Femur (tissue), 1 donor: Measurements from ENCODE around the gene PHF19.

Source experiments
- DNase-seq: peaks from one replicate; pipeline ENCODE4 v3.0.0-alpha.2; 2017

The PHF19 gene

GRCh38 chr9:120913647-120914264, 36.8 kb upstream of the PHF19 start:
- DNase-seq: no peak

DNA sequence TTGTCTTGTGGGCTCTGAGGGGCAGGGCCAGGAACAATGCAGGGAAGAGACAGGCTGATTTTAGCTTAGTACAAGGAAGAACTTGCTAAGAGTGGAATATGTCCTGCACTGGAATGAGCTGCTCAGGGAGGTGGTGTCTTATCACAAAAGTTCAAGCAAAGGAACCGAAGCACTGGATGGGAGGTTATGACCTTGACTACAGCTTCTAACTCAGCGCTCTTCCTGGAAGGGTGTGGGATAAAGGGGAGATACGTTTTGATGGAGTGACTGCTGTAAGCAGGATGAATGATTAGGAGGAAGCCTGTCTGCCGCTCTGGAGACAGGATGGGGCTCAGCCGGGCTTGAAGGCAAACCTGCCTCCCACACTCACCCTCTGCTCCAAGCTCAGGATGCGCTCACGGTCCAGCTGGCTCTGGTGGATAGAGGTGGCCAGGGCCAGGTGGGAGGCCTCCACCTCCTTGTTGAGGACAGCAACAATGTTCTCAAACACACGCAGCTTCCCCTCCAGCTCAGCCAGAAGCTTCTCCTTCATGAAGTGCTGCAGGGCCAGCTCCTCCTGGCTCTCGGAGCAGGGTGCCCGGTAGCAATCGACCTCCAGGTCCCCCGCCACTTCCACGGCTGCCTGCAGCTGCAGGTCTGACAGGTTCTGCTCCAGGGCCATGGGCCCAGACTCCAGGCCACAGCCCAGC, 36.1 kb upstream of the PHF19 start:
- DNase-seq: no peak

DNA sequence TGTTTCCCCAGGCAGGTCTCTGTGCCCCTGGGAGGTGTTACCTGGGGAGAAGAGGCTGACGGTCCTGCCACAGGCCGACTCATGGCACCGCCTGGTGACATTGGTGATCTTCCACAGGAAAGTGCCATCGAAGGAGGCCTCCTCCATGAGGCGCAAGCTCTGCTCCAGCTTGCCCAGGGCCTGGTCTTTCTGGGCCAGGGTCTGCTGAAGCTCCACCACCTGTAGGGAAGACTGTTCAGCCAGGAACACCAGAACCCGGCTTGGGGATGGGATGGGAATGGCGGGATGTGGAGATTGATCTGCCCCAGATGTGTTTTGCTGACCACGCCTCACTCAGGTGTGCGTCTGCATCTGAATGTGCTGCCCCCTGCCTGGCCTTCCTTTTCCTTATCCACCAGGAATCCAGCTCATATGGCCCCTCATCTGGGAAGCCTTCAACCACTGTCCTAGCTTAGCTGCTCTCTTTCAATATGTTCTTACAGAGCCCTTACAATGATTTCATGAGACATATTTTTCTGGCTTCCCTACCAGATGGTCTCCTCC, 34.4 kb upstream of the PHF19 start:
- DNase-seq: no peak

- no peak for DNase-seq
Observed at GRCh38 chr9:120910643-120911042, 33.7 kb upstream of the PHF19 start.

GRCh38 chr9:120909904-120910303, 32.9 kb upstream of the PHF19 start:
- DNase-seq: no peak

- no peak for DNase-seq
Observed at GRCh38 chr9:120905315-120906164, 28.6 kb upstream of the PHF19 start.

DNA sequence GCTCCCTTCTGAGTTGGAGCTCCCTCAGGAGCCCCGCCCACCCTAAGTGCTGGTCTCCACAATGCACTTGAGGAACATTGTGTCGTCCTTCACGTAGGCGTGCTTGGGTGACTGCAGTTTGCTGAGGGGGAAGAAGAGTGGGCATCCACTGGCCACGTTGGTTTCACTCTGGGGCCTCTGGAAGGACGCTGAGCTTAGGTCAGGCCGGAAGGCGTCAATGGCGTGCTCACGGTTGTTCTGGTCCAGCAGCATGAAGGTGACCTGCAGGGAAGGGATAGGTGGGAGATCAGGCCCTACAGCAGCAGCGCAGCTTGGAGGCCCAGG, 28.0 kb upstream of the PHF19 start:
- no peak for DNase-seq

- DNase-seq: no peak
Observed at GRCh38 chr9:120904061-120904977, 27.3 kb upstream of the PHF19 start.

- DNase-seq: no peak
Observed at GRCh38 chr9:120902569-120903535, 25.9 kb upstream of the PHF19 start.

DNA sequence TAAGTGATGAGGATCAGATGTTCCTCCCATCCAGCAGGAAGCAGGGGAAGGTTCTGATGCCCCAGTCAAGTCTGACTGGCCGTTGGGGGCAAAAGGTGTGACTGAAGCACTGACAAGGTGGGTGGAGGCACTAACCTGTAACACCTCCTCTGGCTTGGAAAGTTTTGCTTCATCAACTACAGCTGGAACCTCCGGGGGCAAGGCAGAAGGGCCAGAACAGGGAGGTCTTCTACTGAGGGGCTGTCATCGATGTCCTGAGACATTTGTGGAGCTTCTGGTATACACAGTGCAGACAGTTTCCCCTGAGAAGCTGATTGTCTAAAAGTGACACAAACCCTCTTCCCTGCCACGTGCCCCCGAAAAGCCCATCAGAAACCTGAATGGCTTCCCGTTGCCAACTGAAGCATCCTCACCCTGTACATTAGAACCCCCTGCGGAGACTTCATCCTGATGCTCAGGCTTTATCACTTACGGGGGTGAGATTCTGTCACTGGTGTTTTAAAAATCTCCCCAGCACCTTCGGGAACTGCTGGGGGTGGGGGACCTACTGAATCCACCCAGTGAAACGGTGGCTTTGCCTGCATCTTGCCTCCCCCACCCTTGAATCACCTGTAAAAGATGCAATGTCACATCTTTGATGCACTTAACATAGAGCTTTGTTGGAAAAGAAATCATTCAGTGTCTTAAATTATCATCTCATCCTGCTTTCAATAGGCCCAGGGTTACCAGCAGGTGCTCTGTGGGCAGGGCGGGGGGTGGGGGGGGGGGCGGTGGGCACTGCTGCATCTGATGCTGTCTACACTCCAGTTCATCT, 25.0 kb upstream of the PHF19 start:
- no peak for DNase-seq

GRCh38 chr9:120900824-120901223, 23.8 kb upstream of the PHF19 start:
- DNase-seq: no peak

- no peak for DNase-seq
Observed at GRCh38 chr9:120899490-120900068, 22.6 kb upstream of the PHF19 start.

- no peak for DNase-seq
Observed at GRCh38 chr9:120898396-120898795, 21.4 kb upstream of the PHF19 start.

GRCh38 chr9:120895951-120896350, 19.0 kb upstream of the PHF19 start:
- DNase-seq: no peak

- peak; percentile 84 for DNase-seq
Observed at GRCh38 chr9:120894321-120895148, 17.5 kb upstream of the PHF19 start.

DNA sequence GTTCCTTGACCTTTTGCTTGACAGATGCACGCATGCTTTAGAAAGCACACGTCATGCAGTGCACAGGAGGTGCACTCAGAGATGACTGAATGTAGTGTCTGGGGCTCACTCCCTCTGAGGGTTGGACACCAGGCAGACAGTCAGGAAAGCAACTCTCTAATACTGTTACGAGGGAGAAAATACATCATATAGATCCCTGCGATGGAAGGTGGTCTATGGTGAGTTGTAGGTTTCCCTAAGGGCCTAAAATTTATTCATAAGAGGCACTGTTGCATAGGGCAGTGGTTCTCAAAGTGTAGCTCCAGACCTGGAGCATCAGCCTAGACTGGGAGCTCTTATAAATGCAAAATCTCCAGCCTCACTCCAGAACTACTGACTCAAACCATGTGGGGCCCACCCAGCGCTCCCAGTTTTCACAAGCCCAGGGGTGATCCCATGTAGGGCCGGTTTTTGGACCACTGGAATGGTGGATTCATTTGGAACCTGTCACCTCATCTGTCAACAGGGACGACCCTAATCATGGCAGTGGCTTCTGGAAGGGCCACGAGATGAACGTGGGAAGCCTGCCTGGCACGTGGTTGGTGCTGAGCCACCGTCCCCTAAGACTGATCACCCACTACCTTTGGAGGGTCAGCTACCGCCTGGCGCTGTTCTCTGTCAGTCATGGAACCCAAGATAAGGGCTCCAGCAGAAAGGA, 16.8 kb upstream of the PHF19 start:
- DNase-seq: no peak

- no peak for DNase-seq
Observed at GRCh38 chr9:120892748-120893610, 16.0 kb upstream of the PHF19 start.
